ENCODE data around the gene UNC45B. TPM values are rescaled to one million over a fixed set of nuclear protein-coding genes. Genes with fewer than 3 reads are reported as not detected.

UNC45B gene
- total RNA-seq, 1 experiment from 2014 or later, result not detected

GRCh38 chr17:35235917-35236316 is 88.3 kb downstream of the UNC45B start:
- ChIA-PET CTCF (no interaction called here), POLR2A (no interaction called here)
- Histone ChIP-seq H3K27me3 (replicated peaks; ENCODE audit: control insufficient read depth, insufficient read depth, low read length) (no peaks in the 10 kb centered on the region; the same call in none of the 2 replicates), H3K36me3 (ENCODE audit: control insufficient read depth, insufficient read depth, low read length) (no peaks in the 10 kb centered on the region), H3K9me3 (no peaks in the 10 kb centered on the region), H3K4me3 (ENCODE audit: low read depth, low read length) (no peak overlapping the region), H3K4me1 (no peaks in the 10 kb centered on the region)
- Mint-ChIP-seq H3K27ac (ENCODE audit: unreplicated experiment) (no peak overlapping the region), H3K9me3 (ENCODE audit: unreplicated experiment) (no peaks in the 10 kb centered on the region), H3K27me3 (ENCODE audit: insufficient read depth, unreplicated experiment) (peaks cover 14% of the 10 kb centered on the region), H3K4me1 (ENCODE audit: low read depth, unreplicated experiment) (no peaks in the 10 kb centered on the region), H3K36me3 (ENCODE audit: insufficient read depth, unreplicated experiment) (no peaks in the 10 kb centered on the region), H3K4me3 (ENCODE audit: unreplicated experiment) (no peak overlapping the region)
- intact Hi-C loops (cut with micrococcal nuclease; ENCODE audit: unreplicated experiment), result no loop called here
- no peak for TF ChIP-seq CTCF (IDR thresholded peaks at IDR 0.05; ENCODE audit: insufficient read depth in 1 of 2, low read depth in 1 of 2, low read length in 1 of 2, severe bottlenecking in 1 of 2, unreplicated experiment in 1 of 2)
- DNase-seq, result no peak
- no TSS peak for BruUV-seq (replicated peaks)

GRCh38 chr17:35236821-35237220 is 89.2 kb downstream of the UNC45B start:
- no peak for DNase-seq
- ChIA-PET POLR2A (no interaction called here), CTCF (no interaction called here)
- Histone ChIP-seq H3K4me1 (no peaks in the 10 kb centered on the region; the same call in 1 of the 2 replicates), H3K9me3 (no peaks in the 10 kb centered on the region), H3K36me3 (ENCODE audit: control insufficient read depth, insufficient read depth, low read length) (no peaks in the 10 kb centered on the region), H3K27me3 (replicated peaks; ENCODE audit: control insufficient read depth, insufficient read depth, low read length) (no peaks in the 10 kb centered on the region; the same call in none of the 2 replicates), H3K4me3 (ENCODE audit: low read depth, low read length) (no peak overlapping the region)
- no peaks in the 10 kb centered on the region for H3K36me3 Mint-ChIP-seq (ENCODE audit: insufficient read depth, unreplicated experiment)
- H3K27ac Mint-ChIP-seq (ENCODE audit: unreplicated experiment), result no peak overlapping the region
- no peaks in the 10 kb centered on the region for H3K9me3 Mint-ChIP-seq (ENCODE audit: unreplicated experiment)
- peaks cover 4% of the 10 kb centered on the region for H3K4me1 Mint-ChIP-seq (ENCODE audit: low read depth, unreplicated experiment)
- H3K27me3 Mint-ChIP-seq (ENCODE audit: insufficient read depth, unreplicated experiment), result peaks cover 10% of the 10 kb centered on the region
- intact Hi-C loops (cut with micrococcal nuclease; ENCODE audit: unreplicated experiment), result no loop called here
- no TSS peak for BruUV-seq (replicated peaks)
- TF ChIP-seq CTCF (IDR thresholded peaks at IDR 0.05; ENCODE audit: insufficient read depth in 1 of 2, low read depth in 1 of 2, low read length in 1 of 2, severe bottlenecking in 1 of 2, unreplicated experiment in 1 of 2), result no peak
- no peak overlapping the region for H3K4me3 Mint-ChIP-seq (ENCODE audit: unreplicated experiment)

- DNase-seq, result no peak
These were observed 91.2 kb downstream of the UNC45B start for GRCh38 chr17:35238821-35239220.

More at GRCh38 chr17:35238821-35239220, 91.2 kb downstream of the UNC45B start:
- Mint-ChIP-seq H3K9me3 (ENCODE audit: unreplicated experiment) (no peaks in the 10 kb centered on the region), H3K36me3 (ENCODE audit: insufficient read depth, unreplicated experiment) (peaks cover 7% of the 10 kb centered on the region), H3K27ac (ENCODE audit: unreplicated experiment) (no peak overlapping the region), H3K27me3 (ENCODE audit: insufficient read depth, unreplicated experiment) (peaks cover 10% of the 10 kb centered on the region), H3K4me3 (ENCODE audit: unreplicated experiment) (no peak overlapping the region), H3K4me1 (ENCODE audit: low read depth, unreplicated experiment) (peaks cover 9% of the 10 kb centered on the region)
- TF ChIP-seq CTCF (IDR thresholded peaks at IDR 0.05; ENCODE audit: insufficient read depth in 1 of 2, low read depth in 1 of 2, low read length in 1 of 2, severe bottlenecking in 1 of 2, unreplicated experiment in 1 of 2), result no peak
- BruUV-seq (replicated peaks), result no TSS peak
- H3K4me3 ChIP-seq (ENCODE audit: low read depth, low read length), result no peak overlapping the region
- ChIA-PET POLR2A (no interaction called here), CTCF (no interaction called here)
- H3K36me3 ChIP-seq (ENCODE audit: control insufficient read depth, insufficient read depth, low read length), result no peaks in the 10 kb centered on the region
- H3K27me3 ChIP-seq (replicated peaks; ENCODE audit: control insufficient read depth, insufficient read depth, low read length), result no peaks in the 10 kb centered on the region; the same call in 1 of the 2 replicates
- no peaks in the 10 kb centered on the region for H3K9me3 ChIP-seq
- H3K4me1 ChIP-seq, result peaks cover 5% of the 10 kb centered on the region
- intact Hi-C loops (cut with micrococcal nuclease; ENCODE audit: unreplicated experiment), result no loop called here

Other genes with a start within 250 kb of the UNC45B start
- 1.5 and 1.8 TPM in 2 replicates for gene CCT6B, start 186.4 kb upstream of the UNC45B start, total RNA-seq (2022)
- gene ZNF830, start 186.3 kb upstream of the UNC45B start, total RNA-seq (2022), result 24.3 and 25.0 TPM in 2 replicates
- 49.9 and 55.3 TPM in 2 replicates for gene LIG3, start 167.3 kb upstream of the UNC45B start, total RNA-seq (2022)
- gene RFFL, start 84.1 kb upstream of the UNC45B start, total RNA-seq (2022), result 27.9 and 29.6 TPM in 2 replicates
- gene RAD51D, start 28.0 kb upstream of the UNC45B start, total RNA-seq (2022), result 31.8 and 31.9 TPM in 2 replicates
- not detected in 2 replicates for gene FNDC8, start 26.2 kb upstream of the UNC45B start, total RNA-seq (2022)
- gene NLE1, start 5.5 kb upstream of the UNC45B start, total RNA-seq (2022), result 24.8 and 26.2 TPM in 2 replicates
- not detected in 2 replicates for gene SLC35G3, start 46.6 kb downstream of the UNC45B start, total RNA-seq (2022)
- gene SLFN5, start 95.3 kb downstream of the UNC45B start, total RNA-seq (2022), result 0.81 and 1.6 TPM in 2 replicates
- not detected in 2 replicates for gene SLFN11, start 225.8 kb downstream of the UNC45B start, total RNA-seq (2022)

All from Caco-2 (cell line).